ENCODE data around the gene GTPBP4. TPM values are rescaled to one million over a fixed set of nuclear protein-coding genes. Genes with fewer than 3 reads are reported as not detected.

Gene GTPBP4
- total RNA-seq, 1 donor from 2014 or later, result 24.7 TPM

GRCh38 chr10:1068380-1069361, 80.4 kb downstream of the GTPBP4 start:
- intact Hi-C loops (cut with DNase I), result no loop called here
- no peak for DNase-seq
- no peak for ATAC-seq (ENCODE audit: poor library complexity)

Other genes starting within 250 kb of the GTPBP4 start
- 59.9 TPM for gene LARP4B, start 56.7 kb upstream of the GTPBP4 start, total RNA-seq
- 0.16 TPM for gene IDI2, start 37.4 kb downstream of the GTPBP4 start, total RNA-seq
- 13.0 TPM for gene IDI1, start 60.7 kb downstream of the GTPBP4 start, total RNA-seq
- gene WDR37, start 68.0 kb downstream of the GTPBP4 start, total RNA-seq, result 28.0 TPM

Data from Right ventricle myocardium superior (tissue), 1 donor.